ENCODE measurements around the gene SLC35D3.
"Not testable (repeated sequence)": the region's sequence is repeated elsewhere in the genome, so short reads cannot be mapped to it uniquely, and the experiment has no call there.

Gene SLC35D3

DNA sequence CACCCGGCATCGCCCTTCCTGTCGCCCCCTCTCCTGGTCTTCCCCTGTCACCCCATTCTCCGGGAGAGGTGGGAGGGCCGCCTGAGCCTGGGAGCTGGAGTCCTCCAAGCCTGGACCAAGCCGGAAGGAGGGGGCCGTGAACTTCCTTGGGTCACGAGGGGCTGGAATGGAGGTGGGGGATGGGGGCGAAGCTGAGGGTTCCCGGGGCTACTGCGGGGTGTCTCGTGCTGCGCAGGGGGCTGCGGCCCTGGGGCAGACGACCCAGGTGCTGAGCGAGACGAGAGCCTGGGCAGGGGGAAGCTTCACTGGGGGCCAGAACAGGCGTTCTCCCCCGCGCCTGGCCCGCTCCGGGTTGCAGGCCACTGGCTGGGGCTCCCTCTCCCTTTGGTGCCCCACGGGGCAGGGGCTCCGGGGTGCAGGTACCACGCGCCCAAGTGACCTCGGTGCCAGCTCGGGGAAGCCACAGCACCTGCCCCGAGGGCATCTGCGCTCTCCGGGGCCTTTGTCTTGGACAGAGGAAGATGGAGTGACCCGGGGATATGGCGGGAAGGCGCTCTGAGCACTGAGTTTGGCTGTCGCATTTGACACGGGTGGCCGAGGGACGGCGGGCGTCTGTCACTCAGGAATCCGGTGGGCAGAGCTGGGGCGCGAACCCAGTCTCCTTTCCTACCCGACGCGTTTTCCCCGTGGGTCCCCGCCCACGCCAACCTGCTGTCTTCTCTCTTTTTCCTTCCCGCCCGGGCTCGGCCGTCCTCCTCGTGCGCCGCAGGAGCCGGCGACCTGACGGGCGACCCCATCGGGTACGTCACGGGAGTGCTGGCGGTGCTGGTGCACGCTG, 1.2 kb downstream of the SLC35D3 start:
- no peak for DNase-seq (ENCODE audit: low spot score)

DNA sequence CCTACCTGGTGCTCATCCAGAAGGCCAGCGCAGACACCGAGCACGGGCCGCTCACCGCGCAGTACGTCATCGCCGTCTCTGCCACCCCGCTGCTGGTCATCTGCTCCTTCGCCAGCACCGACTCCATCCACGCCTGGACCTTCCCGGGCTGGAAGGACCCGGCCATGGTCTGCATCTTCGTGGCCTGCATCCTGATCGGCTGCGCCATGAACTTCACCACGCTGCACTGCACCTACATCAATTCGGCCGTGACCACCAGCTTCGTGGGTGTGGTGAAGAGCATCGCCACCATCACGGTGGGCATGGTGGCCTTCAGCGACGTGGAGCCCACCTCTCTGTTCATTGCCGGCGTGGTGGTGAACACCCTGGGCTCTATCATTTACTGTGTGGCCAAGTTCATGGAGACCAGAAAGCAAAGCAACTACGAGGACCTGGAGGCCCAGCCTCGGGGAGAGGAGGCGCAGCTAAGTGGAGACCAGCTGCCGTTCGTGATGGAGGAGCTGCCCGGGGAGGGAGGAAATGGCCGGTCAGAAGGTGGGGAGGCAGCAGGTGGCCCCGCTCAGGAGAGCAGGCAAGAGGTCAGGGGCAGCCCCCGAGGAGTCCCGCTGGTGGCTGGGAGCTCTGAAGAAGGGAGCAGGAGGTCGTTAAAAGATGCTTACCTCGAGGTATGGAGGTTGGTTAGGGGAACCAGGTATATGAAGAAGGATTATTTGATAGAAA, 2.0 kb downstream of the SLC35D3 start:
- no peak for DNase-seq (ENCODE audit: low spot score)

DNA sequence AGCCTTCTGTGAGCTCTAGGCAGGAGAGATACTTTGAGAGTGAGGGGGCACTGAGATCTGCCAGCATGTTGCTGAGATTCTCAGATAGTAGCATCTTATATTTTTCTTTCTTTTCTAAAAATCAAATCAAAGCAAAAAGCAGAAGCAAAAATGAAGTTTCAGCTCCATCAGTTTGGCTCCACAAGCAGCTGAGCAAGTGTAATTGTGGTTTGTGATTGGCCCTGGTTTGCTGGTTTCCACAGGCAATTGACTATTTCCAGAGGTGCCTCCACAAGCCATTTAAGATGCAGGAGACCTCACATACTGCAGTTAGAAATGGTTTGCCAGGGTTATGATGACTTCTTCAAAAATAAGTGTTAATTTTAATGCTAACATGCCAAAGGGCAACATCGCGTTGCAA, 4.3 kb downstream of the SLC35D3 start:
- no peak for DNase-seq (ENCODE audit: low spot score)

DNA sequence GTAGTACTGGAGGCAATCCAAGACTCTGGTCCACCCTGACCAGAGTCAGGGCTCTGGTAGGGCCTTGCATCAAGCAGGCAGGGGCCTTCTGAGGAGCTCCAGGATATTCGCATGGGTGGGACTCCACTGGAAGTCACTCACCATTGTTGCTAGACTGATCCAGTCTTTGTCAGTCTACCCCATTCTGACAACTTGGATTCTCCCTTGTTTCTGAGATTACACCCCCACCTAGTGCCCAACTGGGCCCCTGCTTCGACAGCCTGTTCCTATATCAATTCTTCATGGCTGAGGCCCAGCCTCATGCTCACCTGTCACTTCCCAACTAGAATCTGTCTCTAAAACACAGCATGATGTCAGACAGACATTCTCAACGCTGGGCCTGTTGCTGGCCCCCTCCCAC, 5.2 kb downstream of the SLC35D3 start:
- DNase-seq (ENCODE audit: low spot score), result peak; percentile 8

DNA sequence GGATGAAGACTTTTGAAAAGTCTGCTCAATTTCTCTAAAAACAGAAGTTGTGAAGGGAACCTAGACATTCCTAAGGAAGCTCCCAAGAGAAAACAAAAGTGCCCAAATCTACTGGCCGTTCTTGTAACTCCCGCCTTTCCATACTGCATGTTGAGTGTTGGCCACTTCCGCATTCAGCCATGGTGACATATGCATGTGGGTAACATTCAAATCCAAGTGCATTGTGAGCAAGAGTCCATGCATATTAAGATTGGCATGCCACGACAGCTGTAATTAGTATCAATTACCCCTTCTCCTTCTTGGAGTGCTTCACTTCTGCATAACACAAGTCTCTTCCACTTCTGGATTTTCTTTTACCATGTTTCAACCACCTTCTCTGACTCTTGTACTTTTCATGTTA, 8.4 kb downstream of the SLC35D3 start:
- DNase-seq (ENCODE audit: low spot score), result no peak

DNA sequence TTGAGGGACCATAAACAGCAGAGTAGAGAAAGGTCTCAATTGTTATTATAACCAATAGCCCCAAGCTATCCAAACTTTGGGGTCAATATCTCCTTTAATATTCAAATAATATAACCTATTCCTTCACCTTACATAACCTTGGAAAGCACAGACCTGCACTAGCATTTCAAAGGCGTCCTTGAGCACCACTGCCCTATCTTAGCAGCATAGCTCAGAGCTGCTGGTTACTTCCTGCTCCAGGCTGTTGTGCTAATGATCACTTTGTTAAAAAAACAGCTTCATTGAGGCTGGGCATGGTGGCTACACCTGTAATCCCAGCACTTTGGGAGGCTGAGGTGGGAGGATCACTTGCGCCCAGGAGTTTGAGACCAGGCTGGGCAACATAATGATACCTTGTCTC, 10.5 kb downstream of the SLC35D3 start:
- DNase-seq (ENCODE audit: low spot score), result no peak

DNA sequence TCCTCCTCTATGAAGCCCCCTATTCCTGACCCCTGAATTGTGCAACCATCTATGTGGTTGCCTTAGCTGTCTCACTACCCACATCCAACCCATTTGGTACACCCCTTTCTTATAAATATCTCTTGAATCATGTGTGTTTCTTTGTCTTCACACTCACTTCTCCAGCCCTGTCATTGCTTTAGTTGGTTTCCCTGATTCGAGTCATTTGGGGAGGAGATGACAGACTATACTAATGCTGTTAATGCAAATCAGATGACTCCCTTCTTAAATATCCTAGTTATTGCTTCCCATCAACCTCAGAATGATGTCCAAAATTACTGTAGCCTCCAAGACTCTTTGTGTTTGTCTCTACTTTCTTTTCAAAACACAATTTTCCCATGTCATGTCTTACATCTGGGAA, 23.0 kb downstream of the SLC35D3 start:
- DNase-seq (ENCODE audit: low spot score), result no peak

DNA sequence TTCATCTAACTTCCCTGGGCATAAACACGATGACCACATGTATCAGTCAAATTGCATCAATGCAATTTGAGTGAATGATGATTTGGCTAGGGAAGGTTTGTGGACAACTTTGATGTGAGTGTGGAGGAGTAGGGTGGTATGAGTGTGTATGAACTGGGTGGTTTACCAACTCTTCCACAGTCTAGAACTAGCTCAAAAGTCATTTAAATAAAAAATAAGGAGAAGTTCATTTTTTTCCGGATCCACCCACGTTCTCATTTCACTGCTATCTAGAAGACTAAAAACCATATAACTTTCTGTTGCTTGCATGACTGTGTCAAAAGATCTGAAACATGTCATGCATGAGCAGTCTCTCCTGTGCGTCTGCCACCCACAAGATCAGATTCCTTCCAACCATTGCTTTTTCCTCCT, 23.6 kb downstream of the SLC35D3 start:
- no peak for DNase-seq (ENCODE audit: low spot score)

DNA sequence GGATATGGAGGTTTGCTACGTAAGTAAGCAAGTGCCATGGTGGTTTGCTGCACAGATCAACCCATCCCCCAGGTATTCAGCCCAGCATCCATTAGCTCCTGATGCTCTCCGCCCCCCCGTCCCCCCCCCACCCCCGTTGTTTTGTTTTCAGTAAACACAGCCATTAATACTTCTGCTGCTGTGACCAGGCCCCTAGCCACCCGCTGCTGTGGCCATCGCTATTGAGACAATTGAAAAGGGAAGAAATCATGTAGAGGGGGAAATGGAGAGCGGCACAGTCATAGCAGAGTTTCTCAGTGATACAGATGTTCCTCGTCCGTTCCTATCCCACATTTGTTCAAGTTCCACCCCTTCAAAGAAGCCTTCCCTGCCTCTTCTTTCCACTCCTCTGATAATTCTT, 24.9 kb downstream of the SLC35D3 start:
- DNase-seq (ENCODE audit: low spot score), result no peak

DNA sequence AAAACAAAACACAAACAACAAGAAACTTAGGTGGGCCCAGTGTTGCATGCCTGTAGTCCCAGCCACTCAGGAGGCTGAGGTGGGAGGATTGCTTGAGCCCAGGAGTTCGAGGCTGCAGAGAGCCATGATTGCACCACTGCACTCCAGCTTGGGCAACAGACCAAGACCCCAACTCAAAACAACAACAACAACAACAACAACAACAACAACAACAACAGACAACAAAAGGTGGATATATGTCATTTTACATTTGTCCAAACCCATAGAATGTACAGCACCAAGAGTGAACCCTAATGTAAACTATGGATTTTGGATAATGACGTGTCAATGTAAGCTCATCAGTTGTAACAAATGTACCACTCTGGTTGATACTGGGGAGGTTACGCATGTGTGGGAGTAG, 27.9 kb downstream of the SLC35D3 start:
- DNase-seq (ENCODE audit: low spot score), result not testable (repeated sequence)

DNA sequence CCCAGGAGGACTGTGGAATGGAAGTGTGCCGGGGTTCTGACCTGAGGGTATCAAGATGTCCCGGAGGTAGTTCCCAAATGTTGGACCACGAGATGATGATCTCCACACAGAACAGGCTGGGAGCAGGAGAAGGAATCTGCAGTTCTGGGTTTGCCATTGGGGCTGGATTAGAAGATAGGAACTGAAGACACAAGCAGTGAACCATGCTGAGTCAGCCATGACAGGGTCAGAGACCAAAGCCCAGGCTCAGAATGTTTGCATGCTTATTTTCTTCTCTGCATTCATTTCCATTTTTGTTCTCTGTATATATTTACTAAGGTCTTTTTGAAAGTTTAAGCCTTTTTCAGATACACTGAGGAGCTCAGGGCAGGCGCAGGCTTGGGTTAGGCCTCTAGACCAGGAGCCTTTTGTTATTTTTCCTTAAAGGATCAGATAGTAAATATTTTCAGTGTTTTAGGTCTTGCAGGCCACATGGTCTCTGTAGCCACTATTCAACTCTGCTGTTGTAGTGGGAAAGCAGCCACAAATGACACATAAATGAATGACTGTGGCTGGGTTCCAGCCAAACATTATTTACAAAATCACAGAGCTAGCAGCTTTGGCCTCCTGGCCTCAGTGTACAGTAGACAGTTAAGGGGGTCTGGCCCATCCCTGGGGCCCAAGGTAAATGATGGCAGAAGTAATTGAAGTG, 28.5 kb downstream of the SLC35D3 start:
- DNase-seq (ENCODE audit: low spot score), result no peak

DNA sequence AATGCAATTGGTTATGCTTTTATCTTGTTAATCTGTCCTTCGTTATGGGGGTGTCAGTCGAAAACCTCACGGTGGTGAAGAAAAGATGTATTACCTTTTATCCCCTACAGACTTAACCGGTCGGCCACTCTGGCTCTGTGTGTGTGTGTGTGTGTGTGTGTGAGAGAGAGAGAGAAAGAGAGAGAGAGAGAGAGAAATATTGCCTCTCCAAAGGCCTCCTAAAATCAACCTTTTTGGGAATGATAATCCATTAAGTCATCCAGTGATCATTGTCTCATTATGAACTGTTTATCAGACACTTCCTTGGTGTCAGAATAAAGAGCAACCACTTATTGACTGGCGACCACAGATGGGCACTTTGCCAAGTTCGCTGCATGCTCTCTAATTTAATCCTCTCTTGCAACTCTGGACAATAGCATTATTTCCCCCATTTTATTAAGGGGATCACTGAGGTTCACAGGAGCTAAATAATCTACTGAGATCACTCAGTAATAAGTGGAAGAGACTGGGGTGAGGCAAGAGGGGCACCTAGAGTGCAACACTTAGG, 30.7 kb downstream of the SLC35D3 start:
- no peak for DNase-seq (ENCODE audit: low spot score)

DNA sequence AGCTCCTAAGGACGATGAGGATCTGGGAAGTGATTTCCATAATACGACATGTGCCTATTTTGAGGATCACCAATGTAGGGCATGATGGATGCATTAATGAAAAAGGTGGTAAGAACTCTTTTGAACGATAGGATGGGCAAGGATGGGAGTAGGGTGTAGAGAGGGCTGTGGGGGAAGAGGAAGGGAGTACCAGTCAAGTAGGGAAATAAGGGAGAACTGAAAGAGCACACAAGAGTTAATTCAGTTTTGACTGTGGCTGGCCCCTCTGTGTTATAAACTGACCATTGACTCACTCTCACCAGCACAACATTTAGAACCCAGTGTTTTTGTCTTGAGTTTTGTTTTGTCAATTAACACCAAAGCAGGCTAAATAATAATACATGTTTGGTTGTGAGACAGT, 33.0 kb downstream of the SLC35D3 start:
- DNase-seq (ENCODE audit: low spot score), result no peak

DNA sequence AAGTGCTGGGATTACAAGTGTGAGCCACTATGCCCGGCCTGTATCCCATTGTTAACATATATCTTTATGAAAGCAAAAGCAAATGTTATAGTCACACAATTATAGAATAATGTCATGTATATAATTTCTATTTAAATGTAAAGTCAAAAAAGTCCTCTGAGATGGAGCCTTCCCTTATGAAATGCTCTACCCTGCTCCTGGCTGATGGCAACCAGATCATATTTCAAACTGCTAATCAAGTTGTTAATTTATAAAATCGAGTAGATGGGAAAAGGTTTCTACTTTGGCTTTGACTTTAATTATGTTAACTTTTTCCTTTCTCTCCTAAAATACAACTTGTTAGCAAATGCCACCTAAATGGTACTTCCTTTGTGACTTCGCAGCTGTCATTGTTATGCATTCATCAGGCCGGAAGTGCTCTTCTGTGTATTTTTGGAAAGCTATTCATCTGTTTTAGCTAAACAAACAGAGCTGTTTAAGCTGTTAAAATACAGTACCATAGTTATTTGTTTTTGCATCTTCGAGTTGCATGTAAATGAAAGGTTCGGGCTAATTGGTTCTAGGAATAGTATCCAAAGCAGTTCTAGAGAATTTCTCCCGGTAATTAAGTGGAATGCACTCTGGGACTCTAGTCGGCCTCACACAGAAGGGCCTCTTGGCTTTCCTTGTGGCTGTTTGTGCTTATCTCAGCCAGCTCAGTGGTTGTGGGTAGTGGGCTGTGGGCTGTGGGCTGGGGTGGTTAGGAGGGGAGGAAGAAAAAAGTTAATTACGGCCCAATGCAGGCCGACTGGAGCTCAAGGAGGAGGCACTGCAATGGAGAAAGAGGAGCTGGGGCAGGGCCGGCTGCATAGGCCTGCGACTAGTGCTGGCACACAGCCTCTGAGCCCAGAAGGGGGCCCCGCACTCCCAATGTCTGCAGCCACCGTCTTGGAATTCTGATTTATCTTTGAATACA, 34.8 kb downstream of the SLC35D3 start:
- peak; percentile 14 for DNase-seq (ENCODE audit: low spot score)

DNA sequence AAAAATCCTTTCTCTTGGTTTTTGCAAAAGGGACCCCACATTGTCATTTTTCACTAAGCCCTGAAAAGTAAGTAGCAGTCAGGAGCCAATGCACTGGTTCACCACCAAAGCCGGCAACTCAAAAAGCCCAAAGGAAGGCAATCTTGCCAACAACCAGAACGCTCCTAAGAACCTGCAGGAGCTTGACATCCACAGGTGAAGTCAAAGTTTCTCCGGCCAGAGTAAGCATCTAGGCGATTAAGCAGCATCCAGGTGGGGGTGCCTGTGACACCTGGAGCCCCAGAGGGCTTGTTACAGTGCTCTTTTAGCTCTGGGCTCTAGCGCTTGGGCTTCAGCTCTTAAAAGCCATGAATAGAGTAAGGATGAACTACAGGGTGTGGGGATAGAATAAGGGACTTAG, 36.1 kb downstream of the SLC35D3 start:
- no peak for DNase-seq (ENCODE audit: low spot score)

DNA sequence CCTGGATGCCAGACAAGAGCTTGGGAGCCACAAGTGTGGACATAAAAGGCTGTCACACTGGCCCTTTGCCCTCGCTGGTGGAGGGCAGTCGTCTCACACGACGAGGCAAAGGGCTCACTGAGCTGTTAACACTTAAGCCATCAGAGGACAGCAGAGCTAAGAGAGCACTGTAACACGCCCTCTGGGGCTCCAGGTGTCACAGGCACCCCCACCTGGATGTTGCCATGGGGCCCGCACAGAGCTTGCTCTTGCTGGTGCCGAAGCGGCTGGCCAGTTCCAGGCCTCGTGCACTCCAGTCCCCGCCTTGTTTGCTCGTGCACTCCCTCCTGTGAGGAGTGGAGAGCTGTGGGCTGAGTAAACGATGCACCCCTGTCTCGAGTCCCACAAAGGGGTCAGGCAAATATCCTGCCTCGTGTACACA, 37.4 kb downstream of the SLC35D3 start:
- DNase-seq (ENCODE audit: low spot score), result no peak

DNA sequence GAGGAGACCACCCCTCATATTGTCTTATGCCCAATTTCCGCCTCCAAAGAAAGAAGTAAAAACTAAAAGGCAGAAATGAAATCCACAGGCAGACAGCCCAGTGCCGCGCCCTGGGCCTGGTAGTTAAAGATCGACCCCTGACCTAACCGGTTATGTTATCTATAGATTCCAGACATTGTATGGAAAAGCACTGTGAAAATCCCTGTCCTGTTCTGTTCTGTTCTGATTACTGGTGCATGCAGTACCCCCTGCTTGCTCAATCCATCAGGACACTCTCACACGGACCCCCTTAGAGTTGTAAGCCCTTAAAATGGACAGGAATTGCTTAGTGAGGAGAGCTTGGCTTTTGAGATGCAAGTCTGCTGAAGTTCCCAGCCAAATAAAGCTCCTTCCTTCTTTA, 37.8 kb downstream of the SLC35D3 start:
- DNase-seq (ENCODE audit: low spot score), result not testable (repeated sequence)

DNA sequence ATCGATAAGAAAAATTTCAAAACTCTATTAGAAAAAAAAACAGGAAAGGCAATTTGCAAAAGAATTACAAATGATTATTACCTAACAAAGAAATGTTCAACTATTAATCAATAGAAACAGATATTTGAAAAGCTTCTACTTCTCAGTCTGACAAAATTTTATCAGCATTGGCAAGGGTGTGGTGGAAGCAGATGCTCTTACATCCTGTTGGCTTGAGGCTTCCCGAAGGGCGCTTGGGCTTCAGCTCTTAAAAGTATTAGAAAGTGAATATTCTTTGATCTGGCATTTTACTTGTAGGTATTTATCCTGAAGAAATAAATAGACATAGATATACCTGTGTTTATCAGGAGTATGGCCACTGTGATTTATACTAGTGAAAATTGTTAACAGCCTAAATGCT, 38.7 kb downstream of the SLC35D3 start:
- DNase-seq (ENCODE audit: low spot score), result no peak

DNA sequence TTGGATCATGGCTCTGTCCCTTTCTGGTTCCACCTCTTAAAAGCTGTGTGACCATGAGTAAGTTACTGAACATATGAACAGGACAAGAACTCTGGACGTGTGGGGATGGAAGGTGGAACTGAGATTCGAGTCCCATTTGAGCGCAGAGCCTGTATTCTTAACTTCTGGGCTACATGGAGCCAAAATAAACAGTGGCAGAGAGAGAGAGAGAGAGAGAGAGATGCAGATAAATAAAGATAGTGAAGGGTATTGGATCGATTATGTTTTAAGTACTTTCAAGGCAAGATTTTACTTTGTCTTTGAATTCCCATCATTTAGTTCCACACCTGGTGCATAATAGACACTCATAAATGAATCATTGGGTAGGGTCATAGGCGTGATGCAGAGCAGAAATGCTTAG, 39.7 kb downstream of the SLC35D3 start:
- DNase-seq (ENCODE audit: low spot score), result no peak

DNA sequence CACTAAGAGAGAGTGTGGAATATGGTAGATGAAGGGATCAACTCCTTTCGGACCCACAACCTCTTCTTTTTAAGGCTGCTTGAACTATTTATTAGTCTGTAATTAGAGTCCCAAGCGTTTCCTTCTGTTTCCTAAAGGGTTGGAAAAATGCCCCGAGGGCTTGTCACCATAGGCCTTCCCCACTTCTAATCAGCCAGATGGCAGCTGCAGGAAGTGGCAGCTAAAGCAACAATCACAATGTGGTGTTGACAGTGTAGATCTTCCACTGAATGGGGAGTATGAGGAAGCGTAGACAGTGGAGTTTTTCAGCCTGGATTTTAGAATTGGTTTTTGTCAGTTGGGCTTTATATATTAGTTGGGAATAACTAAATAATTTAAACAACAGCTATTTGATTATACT, 40.6 kb downstream of the SLC35D3 start:
- peak; percentile 34 for DNase-seq (ENCODE audit: low spot score)

DNA sequence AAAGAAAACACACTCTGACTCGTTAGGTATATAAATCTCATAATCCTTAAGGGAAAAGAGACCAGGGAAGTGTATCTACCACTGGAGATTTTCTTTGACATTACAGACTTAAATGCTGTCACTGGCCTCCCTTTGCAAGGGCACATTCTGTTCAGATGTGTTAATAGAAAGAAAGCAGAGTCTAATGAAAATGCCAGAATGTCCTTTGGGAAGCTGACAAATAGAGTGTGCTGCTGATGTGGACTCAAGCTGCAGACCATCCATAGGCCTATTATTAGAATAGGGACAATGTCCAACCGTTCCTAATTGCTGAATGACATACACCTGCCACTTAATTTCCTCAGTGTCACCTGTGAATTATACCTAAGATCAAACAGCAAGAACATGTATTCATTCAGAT, 41.2 kb downstream of the SLC35D3 start:
- no peak for DNase-seq (ENCODE audit: low spot score)

DNA sequence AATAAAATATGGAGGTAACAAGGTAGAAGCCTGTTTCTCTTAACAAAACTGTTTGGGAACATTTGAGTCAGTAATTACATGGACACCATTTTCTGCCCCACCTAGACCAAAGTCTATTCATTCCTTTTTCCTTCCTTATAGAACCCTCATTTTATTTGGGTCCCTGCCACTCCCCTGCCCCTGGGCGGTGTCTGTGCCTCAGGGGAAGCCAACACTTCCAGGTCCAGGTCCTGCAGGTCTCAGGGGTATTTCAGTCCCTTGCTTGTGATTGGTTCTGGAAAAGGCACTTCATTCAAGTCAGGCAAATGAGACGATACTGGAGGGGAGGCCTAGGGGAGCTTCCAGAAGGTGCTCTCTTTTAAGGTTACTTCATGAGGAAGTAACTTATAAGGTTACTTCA, 42.3 kb downstream of the SLC35D3 start:
- no peak for DNase-seq (ENCODE audit: low spot score)
